ENCODE data around the gene SIMC1.
"Not testable (repeated sequence)": the region's sequence is repeated elsewhere in the genome, so short reads cannot be mapped to it uniquely, and the experiment has no call there.

GRCh38 chr5:176245489-176245888 lies 7.3 kb downstream of the SIMC1 start:
- TF ChIP-seq MAX (CRISPR knock-in tag; IDR thresholded peaks at IDR 0.05); SMAD3 (CRISPR knock-in tag; IDR thresholded peaks at IDR 0.05; ENCODE audit: borderline replicate concordance); CTCF (IDR thresholded peaks at IDR 0.05); ZBTB21 (CRISPR knock-in tag; IDR thresholded peaks at IDR 0.05; ENCODE audit: borderline replicate concordance); E2F1 (CRISPR knock-in tag; IDR thresholded peaks at IDR 0.05); ELF4 (CRISPR knock-in tag; IDR thresholded peaks at IDR 0.05; ENCODE audit: low read depth); PREB (CRISPR knock-in tag; IDR thresholded peaks at IDR 0.05; ENCODE audit: borderline replicate concordance); JUN (CRISPR knock-in tag; IDR thresholded peaks at IDR 0.05); NR3C1 (CRISPR knock-in tag; conservative IDR thresholded peaks at IDR 0.05; ENCODE audit: low read depth); CREB1 (CRISPR knock-in tag; IDR thresholded peaks at IDR 0.05); TCF7 (CRISPR knock-in tag; IDR thresholded peaks at IDR 0.05; ENCODE audit: low read depth); SP1 (CRISPR knock-in tag; conservative IDR thresholded peaks at IDR 0.05): not testable (repeated sequence)
